Esophagus squamous epithelium (tissue), 5 donors: ENCODE data around the gene NFATC3. TPM values are rescaled to one million over a fixed set of nuclear protein-coding genes. Genes with fewer than 3 reads are reported as not detected.

Experiments
- DNase-seq: peaks from one replicate; lab custom pipeline; 2025; lab: John Stamatoyannopoulos, UW
- H3K27ac ChIP-seq, 4 donors: fragments of 200-600 bp; sonication (generic); one replicate each; pipeline ENCODE4 v1.5.1; 2016 to 2019; ENCODE audit warnings: mild to moderate bottlenecking in 1 of 4
- H3K27me3 ChIP-seq, 4 donors: fragments of 200-600 bp; sonication (generic); 1 replicate in 3 of 4; 2 replicates in 1 of 4; pipeline versions ENCODE4 v1.5.1 to v1.6.0; 2017 to 2021; ENCODE audit warnings: antibody characterized with exemption in 1 of 4
- H3K36me3 ChIP-seq, 3 donors: fragments of 200-600 bp; sonication (generic); one replicate each; pipeline ENCODE4 v1.5.1; 2016 to 2019
- H3K4me1 ChIP-seq, 3 donors: fragments of 200-600 bp; sonication (generic); one replicate each; pipeline ENCODE4 v1.5.1; 2017 to 2019
- H3K4me3 ChIP-seq, 4 donors: fragments of 200-600 bp; sonication (generic); 1 replicate in 3 of 4; 2 replicates in 1 of 4; pipeline ENCODE4 v1.5.1; 2016 to 2019; ENCODE audit warnings: mild to moderate bottlenecking in 2 of 4, moderate library complexity in 1 of 4
- H3K9me3 ChIP-seq, 3 donors: fragments of 200-600 bp; sonication (generic); one replicate each; pipeline ENCODE4 v1.5.1; 2016 to 2019
- POLR2A ChIP-seq, 4 donors: fragments of 450-650 bp; IDR thresholded peaks; one replicate each; pipeline ENCODE4 v1.6.1; 2017; ENCODE audit warnings: antibody characterized with exemption in 4 of 4, mild to moderate bottlenecking in 4 of 4, moderate library complexity in 3 of 4
- WGBS, 2 donors: methylation state at CpG; one replicate each; pipeline ENCODE4 v1.1.5; 2018; 5-methylcytosine and 5-hydroxymethylcytosine counted together
- intact Hi-C: fragments of 100-400 bp; cut with DNase I; formaldehyde crosslinking; loops from one replicate; pipeline ENCODE4 v1.15.0; 2022
- total RNA-seq, 4 donors: library from RNA; depleted of rRNA; stranded (reverse); fragments of >200 nt; gene quantifications; one replicate each; pipeline ENCODE4 v1.1.0, GENCODE V29; 2016
- TF ChIP-seq, protein P1 (sequence below), 6 experiments: fragments of 450-650 bp in 4 of 6; fragments of 200-600 bp in 2 of 6; sonication (generic) in 2 of 6; IDR thresholded peaks; one replicate each; pipeline ENCODE4 v1.5.1; 2016 to 2019; ENCODE audit warnings: antibody characterized with exemption in 6 of 6, mild to moderate bottlenecking in 4 of 6, moderate library complexity in 4 of 6
- donor health status: DM: yes; HTN: yes; CAD: no.

NFATC3 gene
- total RNA-seq, 4 donors from 2014 or later, result 18.6 to 30.9 (median 20.5) TPM

DNA sequence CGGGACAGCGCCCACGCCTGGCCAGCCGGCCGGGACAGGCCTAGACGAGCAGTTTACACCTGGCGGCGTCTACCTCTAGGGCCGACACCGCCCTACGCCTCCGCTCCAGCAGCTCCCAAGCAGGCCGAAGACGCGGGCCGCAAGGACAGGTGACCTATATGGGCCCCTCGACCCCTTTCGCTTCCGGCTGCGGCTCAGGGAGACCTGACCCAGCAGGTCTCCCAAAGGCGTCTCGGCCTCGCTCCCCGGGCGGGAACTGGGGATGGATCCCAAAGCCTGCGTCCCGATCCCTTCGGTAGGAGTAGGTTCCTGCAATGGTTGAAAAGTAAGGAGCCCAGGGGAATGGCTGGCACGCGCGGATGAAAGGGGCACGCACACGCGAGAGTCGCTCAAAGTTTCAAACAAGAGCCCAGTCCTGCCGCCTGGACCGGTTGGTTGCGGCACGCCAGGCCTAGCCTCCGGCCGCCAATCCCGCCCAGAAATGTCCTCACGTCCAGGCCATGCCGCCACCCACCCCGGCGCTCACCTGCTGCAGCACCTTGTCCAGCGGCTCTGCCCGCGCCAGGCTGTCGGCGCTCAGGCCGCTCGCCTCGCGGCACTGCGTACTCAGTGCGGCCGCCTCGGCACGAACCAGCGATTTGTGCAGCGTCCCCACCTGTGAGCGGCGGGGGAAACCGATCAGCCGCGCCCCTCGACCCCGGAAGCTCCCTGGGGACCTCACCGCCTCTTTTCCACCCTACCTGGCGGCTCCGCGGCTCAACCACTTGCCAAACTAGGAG lies 150.1 kb downstream of the NFATC3 start:
- H3K27me3 ChIP-seq, result no peaks in the 10 kb centered on the region
- TF ChIP-seq POLR2A (IDR thresholded peaks at IDR 0.05), result peak in 1 of 4 donors; percentile 11
- TF ChIP-seq, protein P1, sequence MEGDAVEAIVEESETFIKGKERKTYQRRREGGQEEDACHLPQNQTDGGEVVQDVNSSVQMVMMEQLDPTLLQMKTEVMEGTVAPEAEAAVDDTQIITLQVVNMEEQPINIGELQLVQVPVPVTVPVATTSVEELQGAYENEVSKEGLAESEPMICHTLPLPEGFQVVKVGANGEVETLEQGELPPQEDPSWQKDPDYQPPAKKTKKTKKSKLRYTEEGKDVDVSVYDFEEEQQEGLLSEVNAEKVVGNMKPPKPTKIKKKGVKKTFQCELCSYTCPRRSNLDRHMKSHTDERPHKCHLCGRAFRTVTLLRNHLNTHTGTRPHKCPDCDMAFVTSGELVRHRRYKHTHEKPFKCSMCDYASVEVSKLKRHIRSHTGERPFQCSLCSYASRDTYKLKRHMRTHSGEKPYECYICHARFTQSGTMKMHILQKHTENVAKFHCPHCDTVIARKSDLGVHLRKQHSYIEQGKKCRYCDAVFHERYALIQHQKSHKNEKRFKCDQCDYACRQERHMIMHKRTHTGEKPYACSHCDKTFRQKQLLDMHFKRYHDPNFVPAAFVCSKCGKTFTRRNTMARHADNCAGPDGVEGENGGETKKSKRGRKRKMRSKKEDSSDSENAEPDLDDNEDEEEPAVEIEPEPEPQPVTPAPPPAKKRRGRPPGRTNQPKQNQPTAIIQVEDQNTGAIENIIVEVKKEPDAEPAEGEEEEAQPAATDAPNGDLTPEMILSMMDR (IDR thresholded peaks at IDR 0.05), result peak in 2 of 6 experiments; percentile 14 to 30
- no peak for DNase-seq
- 39% methylated on average over 37 of the region's 73 CpGs; no CpG with 5 or more reads in 1 of the 2 donors for whole genome bisulfite sequencing, 2 donors
- H3K4me1 ChIP-seq, result peaks cover 20 to 76% (median 22%) of the 10 kb centered on the region in 3 donors
- intact Hi-C loops, result loop anchor here (10.0 kb wide), 1 partner anchor 150 kb away; the partner anchor contains the start of gene NFATC3
- peak overlapping the region; percentile 89 to 98 (median 94) for H3K27ac ChIP-seq
- peak overlapping the region; percentile 62 to 76 (median 70) for H3K4me3 ChIP-seq
- peaks cover 10 to 31% (median 11%) of the 10 kb centered on the region in 3 donors for H3K36me3 ChIP-seq
- no peaks in the 10 kb centered on the region for H3K9me3 ChIP-seq

DNA sequence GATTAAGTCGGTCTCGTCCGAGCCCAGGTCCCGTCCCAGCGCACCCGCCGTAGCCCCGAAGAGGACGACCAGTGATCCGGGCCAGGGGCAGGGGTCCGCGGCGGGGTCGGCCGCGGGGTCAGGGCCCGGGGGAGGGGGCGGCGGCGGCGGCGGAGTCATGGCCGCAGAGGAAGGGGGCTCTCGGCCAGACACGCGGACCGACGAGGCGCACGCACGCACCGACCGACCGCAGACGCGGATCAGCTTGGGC lies 150.6 kb downstream of the NFATC3 start, which contains the start of gene ESRP2:
TSS of gene ESRP2 (minus strand) at position 241 of the 250 bp plus-strand sequence. CDS start at position 159, 82 bp downstream.
- peak within 1 kb of the TSS; percentile 62 to 76 (median 70) for H3K4me3 ChIP-seq
- peak within 1 kb of the TSS; percentile 89 to 98 (median 94) for H3K27ac ChIP-seq
- H3K36me3 ChIP-seq, result peaks cover 5 to 26% (median 7%) of the 10 kb centered on the region in 3 donors
- no CpG with 5 or more reads among the region's 36 CpGs for WGBS, 2 donors
- DNase-seq, result no peak
- H3K9me3 ChIP-seq, result no peaks in the 10 kb centered on the region
- intact Hi-C loops, result loop anchor here (10.0 kb wide), 1 partner anchor 151 kb away; the partner anchor contains the start of gene NFATC3
- H3K27me3 ChIP-seq, result no peaks in the 10 kb centered on the region
- no peak for TF ChIP-seq POLR2A (IDR thresholded peaks at IDR 0.05)
- TF ChIP-seq, protein P1 (IDR thresholded peaks at IDR 0.05), result no peak
- peaks cover 20 to 77% (median 22%) of the 10 kb centered on the region in 3 donors for H3K4me1 ChIP-seq

DNA sequence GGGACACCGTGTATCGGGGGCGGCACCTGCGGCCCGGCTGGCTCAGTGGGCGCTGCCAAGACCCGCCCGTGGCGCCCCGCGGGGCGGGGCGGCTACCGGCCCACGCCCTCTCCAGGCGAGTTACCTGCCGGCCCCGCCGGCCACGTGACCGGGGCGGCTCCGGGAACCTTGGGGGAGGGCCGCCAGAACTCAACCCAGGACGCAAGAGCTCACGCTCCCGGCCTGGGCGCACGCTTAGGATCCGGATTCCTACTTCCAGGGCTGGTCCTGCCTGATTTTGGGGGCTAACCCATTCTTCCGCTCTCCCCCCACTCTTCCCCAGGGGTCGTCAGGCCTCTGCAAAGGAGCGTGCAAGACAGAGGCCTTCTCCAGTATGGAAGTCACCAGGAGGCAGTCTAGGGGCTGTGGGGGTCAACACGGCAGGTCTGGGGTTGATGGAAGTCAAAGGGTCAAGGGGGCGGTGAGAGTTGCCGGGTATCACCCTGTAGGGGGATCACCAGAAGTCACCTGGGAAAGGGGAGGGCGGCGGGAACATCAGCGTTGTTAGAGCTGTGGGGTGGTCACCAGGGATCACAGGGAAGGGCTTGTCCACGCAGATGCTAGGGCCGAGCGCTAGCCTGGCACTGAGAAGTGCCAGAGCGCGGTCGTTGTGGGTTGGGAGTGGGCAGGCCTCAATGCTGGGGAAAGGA lies 151.1 kb downstream of the NFATC3 start:
- H3K27ac ChIP-seq, result peak overlapping the region; percentile 88 to 98 (median 92)
- H3K36me3 ChIP-seq, result peaks cover under 1 to 21% (median 2%) of the 10 kb centered on the region in 3 donors
- H3K4me1 ChIP-seq, result peaks cover 20 to 77% (median 22%) of the 10 kb centered on the region in 3 donors
- peak in 3 of 4 donors; percentile 39 to 82 (median 52) for TF ChIP-seq POLR2A (IDR thresholded peaks at IDR 0.05)
- TF ChIP-seq, protein P1 (IDR thresholded peaks at IDR 0.05), result no peak
- no peak for DNase-seq
- no peaks in the 10 kb centered on the region for H3K27me3 ChIP-seq
- intact Hi-C loops, result loop anchor here (10.0 kb wide), 1 partner anchor 151 kb away; the partner anchor contains the start of gene NFATC3
- peak overlapping the region; percentile 62 to 76 (median 70) for H3K4me3 ChIP-seq
- 19 to 33% methylated on average over 6 to 11 of the region's 45 CpGs for WGBS, 2 donors
- H3K9me3 ChIP-seq, result no peaks in the 10 kb centered on the region

DNA sequence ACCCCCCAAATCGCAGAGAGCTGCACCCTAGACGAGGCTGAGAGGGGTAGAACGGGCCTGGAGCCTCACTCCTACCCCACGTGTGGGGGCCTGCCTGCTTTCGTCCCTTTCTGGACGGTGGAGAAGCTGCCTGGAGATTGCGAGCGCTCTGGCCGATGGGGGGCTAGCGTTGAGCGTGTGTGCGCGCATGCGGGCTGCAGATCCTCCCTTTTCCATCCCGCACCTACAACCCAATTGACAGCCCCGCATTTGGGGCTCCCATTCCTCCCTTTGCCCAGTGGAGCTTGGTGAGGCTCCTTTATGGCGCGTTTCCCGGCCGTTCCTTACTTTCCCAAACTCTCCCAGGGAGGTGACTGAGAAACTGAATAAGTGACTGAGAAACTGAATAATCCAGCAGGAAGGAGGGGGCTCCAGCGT lies 151.7 kb downstream of the NFATC3 start:
- Histone ChIP-seq H3K27ac (peak overlapping the region; percentile 88 to 98 (median 92)), H3K36me3 (peaks cover 0 to 16% (median 0%) of the 10 kb centered on the region in 3 donors), H3K9me3 (no peaks in the 10 kb centered on the region), H3K4me3 (peak overlapping the region; percentile 62 to 76 (median 70)), H3K27me3 (no peaks in the 10 kb centered on the region), H3K4me1 (peaks cover 20 to 71% (median 22%) of the 10 kb centered on the region in 3 donors)
- 8 to 10% methylated on average over 2 to 15 of the region's 21 CpGs for WGBS, 2 donors
- DNase-seq, result no peak
- TF ChIP-seq POLR2A (IDR thresholded peaks at IDR 0.05), result no peak
- TF ChIP-seq, protein P1 (IDR thresholded peaks at IDR 0.05), result no peak
- intact Hi-C loops, result loop anchor here (10.0 kb wide), 1 partner anchor 152 kb away; the partner anchor contains the start of gene NFATC3
